CD4-positive, alpha-beta T cell treated with Interleukin-10 for 1 hour (primary cell): ENCODE results near the gene RAP1GAP2.
A peak's percentile ranks its signal among the peaks of the same experiment; 100 is the strongest.

Experiments
- DNase-seq: peaks from one replicate; pipeline ENCODE4 v3.0.0-alpha.2; 2020

RAP1GAP2 gene

DNA sequence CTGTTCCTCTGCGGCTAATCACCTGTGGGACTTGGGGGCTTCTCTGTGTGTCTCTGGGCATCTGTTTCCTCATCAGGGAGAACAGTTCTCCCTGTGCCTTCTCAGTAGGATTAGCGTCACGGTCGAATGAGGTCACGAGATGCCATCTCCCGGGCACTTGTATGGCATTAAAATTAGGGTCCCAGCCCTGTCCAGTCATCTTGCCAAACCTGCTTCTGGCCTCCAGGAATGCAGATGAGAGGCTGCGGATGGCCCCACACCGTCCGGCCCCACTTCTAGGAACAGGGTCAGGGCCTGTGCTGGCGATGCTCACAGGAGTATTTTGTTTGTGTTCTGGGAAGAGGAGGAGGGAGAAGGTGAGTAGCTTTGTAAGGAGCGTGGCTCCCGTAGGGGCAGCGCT is 208.7 kb downstream of the RAP1GAP2 start:
- DNase-seq: no peak

DNA sequence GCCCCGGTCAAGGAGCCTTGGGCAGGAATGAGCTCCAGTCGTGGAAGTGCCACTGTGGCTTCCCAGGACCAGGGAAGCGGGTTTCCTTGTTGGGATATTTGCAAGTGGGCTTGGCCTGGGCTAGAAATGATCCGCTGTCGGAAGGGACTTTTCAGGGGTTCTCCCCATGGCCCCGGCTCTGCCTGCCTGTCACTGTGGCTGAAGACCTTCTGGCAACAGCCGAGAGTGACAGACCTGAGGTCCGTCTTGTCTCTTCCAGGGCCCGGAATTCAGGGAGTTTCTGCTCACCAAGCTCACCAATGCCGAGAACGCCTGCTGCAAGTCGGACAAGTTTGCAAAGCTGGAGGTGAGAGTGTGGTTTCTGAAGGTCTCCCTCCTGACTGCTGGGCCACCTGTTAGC is 209.5 kb downstream of the RAP1GAP2 start:
- DNase-seq: no peak

DNA sequence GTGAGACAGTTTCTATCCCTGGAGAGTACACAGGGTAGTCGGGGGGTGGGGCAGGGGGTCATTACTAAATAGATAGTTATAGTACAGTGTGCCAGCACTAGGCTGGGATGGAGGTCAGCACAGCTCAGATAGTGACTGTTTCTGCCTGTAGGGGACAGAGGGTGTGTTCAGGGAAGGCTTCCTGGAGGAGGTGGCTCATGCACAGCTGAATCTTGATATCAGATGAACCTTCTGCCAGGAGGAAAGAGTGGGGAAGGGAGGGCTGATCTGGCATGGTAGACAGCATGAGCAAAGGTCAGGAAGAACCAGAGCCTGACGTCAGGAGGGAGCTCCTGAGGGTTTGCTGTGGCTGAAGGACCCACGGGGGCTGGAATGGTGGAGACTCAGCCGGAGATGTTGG is 210.6 kb downstream of the RAP1GAP2 start:
- DNase-seq: no peak

DNA sequence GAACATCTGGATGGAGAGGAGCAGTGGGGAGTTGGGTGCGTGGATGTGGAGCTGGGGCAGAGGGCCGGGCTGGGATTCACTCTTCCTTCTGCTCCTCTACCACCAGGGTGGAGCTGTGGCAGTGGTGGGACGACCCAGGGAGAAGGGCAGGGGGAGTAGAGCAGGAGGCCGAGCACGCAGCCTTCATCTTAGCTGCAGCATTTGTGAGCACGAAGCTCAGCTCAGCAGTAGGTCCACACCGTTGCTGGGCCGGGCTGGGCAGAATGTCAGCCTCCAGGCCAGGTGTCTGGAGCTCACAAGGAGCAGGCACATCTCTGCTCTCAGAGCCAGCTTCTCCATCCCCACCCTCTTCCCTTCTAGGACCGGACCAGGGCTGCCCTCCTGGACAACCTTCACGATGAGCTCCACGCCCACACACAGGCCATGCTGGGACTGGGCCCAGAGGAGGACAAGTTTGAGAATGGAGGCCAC is 211.4 kb downstream of the RAP1GAP2 start:
- DNase-seq: no peak

DNA sequence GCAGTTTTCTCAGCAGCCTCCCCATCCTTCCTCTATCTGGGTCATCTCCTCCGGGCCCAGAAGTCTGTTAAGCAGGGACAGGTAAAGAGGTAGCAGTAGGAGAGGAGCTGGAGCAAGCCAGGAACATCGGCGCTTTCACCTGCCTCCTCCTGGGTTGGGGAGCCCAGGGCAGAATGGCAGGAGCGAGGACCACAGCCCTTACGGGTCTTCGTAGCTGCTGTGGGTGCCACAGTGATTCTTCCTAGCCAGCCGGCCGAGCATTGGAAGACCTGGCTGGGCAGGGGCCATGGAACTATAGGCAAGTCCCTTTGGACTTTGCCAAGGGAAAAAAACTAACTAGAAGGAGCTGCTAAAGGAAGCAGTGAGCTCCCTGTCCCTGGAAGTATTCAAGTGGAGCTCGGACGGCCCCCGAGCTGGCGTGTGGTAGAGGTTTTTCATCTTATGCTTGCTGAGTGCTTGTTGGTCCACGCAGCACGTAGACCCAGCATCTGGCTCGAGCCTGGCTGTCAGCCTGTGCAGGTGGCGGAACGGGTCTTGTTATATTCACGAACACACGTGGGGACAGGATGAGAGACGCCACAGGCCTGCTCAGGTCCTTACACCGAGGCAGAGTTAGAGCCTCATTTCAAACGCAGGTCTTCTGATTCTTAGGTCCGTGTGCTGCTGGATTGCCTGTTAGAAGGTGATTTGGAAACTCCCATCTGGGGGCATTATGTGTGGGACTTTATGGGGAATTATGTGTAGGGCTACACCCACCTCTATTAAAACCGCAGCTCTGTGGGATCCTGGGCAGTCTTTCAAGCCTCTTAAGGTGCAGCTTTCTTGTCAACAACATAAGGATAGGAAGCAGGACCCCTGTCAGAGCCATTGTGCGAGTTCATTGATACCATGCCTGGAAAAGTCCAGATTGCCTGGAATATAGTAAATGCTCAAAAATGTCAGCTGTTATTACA is 212.4 kb downstream of the RAP1GAP2 start:
- DNase-seq: no peak

DNA sequence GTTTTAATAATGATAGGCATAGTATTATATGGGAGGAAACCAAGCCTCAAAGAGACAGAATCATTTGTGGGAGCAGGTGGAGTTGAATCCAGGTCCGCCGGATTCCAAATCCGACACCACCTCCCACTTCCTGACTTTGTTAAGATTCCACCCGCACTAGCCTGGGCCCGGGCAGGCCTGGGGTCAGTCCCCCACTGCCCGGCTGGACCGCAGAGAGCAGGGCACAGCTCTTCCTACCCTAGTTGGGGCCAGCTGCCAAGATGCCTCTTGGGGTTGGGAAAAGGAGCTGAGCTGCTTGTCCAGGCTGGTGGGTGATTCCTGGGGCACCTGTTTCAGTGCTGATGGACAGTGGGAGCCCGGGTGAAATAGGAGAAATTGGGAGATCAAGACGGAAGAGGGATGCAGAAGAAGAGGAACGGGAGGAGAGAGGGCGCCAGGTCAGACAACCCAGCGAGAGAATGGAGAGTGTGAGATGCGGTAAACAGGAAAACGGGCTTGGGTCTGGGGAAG is 213.2 kb downstream of the RAP1GAP2 start:
- no peak for DNase-seq

DNA sequence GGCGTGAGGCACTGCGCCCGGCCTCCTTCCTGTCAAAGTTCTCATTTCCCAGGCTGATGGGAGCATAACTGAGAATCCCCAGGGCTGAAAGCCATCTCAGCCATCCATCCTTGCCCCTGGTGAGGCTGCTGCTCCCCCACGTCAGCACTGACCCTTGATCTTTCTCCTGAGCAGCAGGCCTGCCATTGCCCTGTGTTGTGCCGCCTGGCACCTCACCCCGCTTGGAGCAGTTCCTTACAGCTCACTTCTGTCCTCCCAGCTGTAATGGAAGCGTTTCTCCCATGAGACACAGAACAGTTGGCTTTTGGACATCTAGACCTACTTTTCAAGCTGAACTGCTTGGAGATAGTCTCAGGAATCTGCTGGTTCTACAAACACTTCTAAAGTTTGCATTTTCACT is 215.7 kb downstream of the RAP1GAP2 start:
- no peak for DNase-seq

DNA sequence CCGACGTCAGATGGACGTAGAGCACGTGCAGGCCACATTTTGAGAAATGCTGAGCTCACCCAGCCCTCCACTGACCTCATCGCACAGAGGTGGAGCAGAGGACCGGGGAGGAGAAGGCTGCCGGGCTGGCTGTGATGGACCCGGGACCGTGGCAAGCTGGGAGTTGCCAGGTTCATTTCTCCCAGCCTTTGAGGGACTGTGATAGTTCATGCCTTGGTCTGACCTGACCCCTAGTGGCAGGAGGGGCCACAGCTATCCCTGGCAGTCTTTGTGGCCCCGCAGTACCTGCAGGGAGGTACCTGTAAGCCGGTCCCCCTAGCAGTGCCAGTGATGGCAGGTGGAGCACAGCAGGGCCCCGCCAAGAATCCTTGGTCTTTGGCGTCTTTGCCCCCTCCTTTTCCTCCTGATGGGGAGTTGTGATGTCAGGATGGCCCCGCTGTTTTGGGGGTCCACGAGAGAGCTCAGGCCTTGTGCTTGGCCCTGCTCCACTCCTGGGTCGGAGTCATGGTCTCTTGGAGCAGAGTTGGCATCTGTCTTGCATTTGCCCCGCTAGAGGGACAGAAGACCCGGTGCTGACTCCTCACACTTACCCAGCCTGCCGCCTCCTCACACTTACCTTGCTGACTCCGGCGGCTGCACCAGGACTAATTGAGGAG is 216.8 kb downstream of the RAP1GAP2 start:
- peak; percentile 46 for DNase-seq

DNA sequence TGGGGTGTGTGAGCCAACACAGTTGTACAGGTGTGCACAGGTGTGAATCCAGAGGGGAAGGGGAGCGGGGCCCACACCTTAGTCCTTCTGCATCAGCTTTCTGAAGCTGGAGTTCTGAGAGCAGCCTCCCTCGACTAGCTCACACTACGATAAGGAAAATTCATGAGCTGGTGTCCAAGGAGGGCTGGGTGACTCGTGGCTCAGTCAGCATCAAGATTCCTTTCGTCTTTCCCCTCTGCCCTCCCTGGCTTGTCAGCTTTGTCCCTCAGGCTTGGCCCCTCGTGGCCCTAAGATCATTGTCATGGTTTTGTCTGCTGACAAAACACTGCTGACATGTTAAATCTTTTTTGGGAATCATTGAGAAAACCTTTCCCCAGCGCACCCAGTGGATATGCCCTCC is 219.7 kb downstream of the RAP1GAP2 start:
- no peak for DNase-seq

DNA sequence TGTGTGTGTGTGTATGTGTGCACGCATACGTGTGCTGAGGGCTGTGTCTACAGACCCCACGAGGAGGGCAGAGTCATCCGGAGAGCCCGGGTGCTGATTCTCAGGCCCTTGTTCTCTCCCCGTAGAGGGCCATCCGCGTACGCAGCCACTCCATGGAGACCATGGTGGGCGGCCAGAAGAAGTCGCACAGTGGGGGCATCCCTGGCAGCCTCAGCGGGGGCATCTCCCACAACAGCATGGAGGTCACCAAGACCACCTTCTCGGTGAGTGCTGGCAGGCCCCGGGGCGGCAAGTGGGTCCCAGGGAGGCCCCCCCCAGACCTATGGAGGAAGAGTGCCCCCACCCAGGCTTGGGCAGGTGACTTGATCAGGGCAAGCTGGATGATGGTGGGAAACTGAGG is 221.7 kb downstream of the RAP1GAP2 start:
- no peak for DNase-seq

DNA sequence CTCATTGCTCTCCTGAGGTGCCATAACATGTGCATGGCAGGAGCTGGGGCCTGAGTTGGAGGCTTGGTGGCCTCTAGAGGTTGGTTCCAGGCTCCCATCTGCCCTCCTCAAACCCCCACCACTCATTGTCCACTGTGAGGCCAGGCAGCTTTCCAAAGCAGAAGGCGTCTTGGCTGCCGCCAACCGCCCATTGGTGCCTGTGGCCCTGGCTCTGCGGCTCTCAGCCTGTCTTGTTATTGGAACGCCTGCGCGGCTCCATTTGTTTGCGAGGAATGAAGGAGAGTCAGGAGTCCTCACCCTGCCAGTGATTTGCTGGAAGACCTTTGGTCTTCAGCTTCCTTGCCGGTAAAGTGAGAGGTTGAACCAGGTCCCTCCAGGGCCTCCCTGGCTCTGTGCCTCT is 223.5 kb downstream of the RAP1GAP2 start:
- no peak for DNase-seq

DNA sequence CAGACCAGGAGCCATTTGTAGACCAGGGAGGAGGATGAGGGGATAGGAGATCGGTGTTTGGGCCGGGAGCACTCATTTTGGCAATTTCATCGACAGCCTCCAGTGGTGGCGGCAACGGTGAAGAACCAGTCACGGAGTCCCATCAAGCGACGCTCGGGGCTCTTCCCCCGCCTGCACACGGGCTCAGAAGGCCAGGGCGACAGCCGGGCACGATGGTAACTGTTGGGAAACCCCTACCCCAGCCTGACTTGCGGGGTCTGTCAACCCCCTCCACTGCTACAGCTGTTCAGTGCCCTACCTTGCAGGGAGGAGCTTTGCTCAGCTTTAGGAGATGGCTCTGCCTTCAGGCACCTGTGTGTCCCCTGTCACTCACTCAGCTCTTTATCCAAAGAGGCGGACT is 224.1 kb downstream of the RAP1GAP2 start:
- no peak for DNase-seq

DNA sequence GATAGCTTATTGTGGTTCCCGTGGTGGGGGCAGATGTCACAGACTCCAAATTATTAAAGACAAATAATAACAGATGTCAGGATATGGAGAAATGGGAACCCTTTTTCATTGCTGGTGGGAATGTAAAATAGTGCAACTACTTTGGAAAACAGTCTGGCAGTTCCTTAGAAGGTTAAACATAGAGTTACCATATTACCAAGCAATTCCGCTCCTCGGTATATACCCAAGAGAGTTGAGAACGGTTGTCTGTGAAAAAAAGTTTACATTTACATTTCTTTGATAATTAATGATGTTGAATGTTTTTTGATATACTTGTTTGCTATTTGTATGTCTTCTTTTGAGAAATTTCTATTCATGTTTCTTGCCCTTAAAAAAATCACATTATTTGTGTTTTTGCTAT is 226.0 kb downstream of the RAP1GAP2 start:
- no peak for DNase-seq

DNA sequence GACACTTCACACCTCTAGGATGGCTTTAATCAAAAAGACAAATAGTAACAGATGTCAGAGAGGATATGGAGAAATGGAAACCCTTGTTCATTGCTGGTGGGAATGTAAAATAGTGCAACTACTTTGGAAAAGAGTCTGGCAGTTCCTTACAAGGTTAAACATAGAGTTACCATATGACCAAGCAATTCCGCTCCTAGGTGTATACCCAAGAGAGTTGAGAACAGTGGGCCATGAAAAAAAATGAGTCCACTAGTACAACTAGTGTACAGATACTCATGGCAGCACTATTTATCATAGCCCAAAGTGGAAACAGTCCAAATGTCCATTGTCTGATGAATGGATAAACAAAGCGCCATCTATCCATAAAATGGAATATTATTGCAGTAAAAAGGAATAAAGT is 228.1 kb downstream of the RAP1GAP2 start:
- no peak for DNase-seq

DNA sequence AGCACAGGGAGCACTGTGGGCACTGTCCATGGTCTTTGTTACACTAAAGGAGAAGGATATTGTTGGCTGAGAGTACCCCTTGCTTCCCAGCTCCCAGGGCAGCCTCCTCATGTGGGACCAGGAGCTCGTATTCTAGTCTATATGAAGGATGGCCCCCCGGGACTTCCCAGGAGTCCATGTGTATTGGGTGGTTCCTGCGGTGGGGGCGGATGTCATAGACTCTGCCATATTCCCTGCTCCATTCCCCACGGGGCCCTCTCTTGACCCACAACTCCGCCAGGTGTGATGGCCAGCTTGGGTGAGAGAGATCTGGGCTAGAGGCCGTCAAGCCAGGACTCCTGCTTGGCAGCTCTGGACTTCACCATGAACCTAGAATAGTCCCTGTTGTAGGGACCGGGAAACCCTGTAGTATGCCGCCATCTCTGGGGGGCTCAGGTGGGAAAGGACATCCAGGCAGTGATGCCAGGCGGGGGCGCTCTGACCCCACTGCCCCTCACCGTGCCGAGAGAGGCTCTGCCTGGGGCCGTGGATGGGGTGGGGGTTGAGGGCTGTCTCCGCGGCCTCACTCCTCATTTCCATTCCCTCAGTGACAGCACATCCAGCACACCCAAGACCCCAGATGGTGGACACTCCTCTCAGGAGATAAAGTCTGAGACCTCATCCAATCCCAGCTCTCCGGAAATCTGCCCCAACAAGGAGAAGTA is 229.3 kb downstream of the RAP1GAP2 start:
- no peak for DNase-seq

DNA sequence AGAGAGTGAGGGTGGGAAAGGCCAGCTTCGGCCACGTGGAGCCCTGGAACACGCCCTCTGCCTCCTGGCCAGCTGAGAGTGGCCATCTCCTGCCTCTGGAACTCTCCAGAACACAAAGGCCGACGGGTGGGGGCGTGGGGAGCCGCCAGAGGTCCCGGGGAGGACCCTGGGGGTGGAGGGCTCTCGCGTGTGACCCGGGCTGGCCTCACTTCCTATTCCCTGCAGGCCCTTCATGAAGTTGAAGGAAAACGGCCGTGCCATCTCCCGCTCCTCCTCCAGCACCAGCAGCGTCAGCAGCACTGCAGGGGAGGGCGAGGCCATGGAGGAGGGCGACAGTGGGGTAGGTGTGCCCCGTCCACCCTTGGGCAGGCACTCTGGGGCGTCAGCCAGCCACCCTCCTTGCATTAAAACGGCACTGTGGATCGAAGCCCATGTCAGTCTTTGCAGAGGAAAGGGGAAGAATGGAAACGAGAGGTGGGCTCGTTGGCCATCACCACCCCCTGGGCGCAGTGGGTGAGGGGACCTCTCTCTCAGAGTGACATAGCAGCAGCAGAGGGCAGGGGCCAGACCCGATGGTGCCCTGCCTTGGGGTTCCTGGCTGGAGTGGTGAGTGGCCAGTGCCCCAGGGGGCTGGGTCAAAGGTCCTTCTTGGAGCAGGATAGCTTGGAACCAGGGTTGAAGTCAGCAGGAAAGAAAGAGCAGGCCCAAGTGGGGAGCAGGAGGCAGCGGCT is 230.1 kb downstream of the RAP1GAP2 start:
- no peak for DNase-seq

DNA sequence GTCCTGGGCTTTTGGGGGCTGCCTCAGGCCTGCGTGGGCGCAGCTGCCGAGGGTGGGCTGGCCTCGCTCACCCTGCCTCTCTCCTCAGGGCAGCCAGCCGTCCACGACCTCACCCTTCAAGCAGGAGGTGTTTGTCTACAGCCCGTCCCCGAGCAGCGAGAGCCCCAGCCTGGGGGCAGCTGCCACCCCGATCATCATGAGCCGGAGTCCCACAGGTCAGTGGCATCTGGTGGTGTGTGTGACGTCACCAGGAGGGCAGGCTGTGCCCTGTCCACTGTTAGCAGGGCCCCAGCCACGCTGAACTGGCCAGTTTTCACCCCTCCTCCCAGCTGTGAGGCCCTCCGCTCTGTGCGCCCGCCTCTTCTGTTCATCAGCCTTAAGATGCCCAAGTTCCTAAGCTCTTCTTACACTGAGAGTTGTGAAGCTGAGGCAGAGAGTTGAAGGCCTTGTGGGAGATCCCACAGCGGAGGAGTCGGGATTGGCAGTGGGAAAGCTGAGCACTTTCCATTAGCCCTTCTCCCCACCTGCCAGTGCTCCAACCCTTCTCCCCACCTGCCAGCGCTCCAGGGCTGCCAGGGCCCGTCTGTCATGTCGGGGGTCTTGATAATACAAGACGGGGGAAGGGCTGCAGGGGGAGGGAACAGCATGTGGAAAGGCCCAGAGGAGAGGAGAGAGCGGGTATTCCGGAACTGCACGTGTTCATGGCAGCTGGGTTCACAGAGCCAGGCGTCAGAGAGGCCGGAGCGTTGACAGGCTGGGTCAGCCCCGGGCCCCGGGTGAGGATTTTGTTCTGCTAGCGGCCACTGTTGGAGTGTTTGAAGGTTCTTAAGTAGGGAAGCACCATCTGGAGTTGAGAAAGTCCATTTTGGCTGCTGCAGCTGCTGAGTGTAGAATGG is 230.9 kb downstream of the RAP1GAP2 start:
- no peak for DNase-seq

DNA sequence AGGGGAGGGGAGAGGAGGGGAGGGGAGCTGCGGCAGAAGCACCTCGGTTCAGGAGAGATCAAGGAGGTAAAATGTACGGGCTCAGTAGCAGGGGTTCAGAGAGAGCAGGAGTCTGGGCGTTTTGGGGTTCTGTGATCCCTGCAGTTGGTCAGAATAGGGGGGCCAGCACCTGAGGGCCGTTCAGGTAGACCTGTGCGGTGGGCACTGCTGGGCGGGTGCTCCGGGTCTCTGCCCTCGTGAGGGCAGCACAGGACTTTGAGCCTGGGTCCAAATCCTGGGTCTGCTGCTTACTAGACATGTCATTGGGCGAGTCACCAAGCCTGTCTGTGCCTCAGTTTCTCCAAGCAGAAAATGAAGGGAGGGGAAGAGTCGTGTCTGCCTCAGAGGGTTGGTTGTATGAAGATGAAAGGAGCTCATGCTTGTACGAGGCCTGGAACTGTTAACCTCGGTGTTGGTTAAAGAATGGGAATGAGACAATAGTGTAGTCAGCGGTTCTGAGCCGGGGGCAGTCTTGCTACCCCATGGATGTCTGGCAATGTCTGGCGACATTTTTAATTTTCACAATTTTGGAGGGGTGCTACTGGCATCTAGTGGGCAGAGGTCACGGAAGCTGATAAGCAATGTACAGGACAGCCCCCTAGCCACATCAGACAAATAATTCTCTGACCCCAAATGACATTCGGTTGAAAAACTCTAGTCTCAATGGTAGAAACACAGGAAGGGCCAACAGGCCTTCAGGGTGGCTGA is 231.7 kb downstream of the RAP1GAP2 start:
- DNase-seq: no peak

DNA sequence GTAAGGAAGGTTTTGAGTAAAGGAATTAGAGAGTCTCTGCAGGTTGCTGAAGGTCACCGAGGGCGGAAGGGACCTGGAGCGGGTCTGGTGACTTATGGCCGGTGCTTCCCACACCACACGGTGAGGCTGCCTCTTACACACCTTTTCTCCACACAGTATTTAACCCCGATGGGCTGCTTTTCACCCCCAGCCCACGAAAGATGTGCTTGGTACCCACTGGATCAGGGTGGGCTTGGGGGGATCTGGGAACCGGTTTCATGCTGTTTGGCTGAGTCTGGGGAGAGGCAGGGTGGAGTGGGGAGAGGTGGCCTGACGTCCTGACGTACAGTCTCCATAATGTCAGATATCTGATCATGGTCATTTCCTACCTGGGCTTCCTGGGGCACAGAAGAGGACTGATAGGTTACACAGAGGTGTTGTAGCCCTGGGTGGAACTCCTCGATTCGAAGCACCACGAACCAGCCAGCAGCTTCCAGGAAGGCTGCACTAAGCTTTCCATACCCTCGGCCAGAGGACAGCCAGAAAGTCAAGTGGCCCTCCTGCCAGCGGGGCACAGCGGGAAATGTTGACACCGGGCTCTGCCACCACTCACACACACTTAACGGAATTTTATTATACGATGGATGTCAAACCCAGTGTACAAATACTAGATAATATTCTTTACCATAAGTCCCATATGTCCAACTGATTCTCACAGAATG is 233.1 kb downstream of the RAP1GAP2 start:
- no peak for DNase-seq

DNA sequence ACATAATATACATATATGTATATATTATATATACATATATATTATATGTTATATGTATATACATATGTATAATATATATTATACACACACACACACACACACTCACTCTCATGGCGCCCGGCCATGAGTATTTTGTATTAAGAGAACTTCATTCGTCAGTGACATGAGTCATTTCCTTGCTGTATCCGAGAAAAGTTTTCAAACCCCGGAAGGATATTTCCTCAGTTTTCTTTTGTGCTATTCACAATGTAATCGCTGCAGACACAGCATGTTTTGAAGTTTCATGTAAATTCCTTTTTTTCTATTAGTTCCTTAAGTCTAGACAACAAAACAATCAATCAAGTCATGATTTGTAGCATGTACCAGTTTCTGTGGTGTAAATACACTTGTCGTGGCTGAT is 233.9 kb downstream of the RAP1GAP2 start:
- DNase-seq: no peak
